Uterus (tissue), 4 donors: ENCODE data around the gene DLG5. TPM values are rescaled to one million over a fixed set of nuclear protein-coding genes. Genes with fewer than 3 reads are reported as not detected.

Experiments
- DNase-seq, 2 donors: peaks; one replicate each; pipeline ENCODE4 v3.0.0-alpha.2; 2019 to 2020
- H3K27ac ChIP-seq, 2 donors: fragments of 200-600 bp; sonication (generic); 1 replicate in 1 of 2; 2 replicates in 1 of 2; pipeline ENCODE4 v1.5.1; 2016 to 2018
- H3K27me3 ChIP-seq, 2 donors: fragments of 200-600 bp; sonication (generic); one replicate each; pipeline ENCODE4 v1.5.1; 2018 to 2019; ENCODE audit warnings: control low read depth in 1 of 2
- H3K36me3 ChIP-seq, 2 donors: fragments of 200-600 bp; sonication (generic); one replicate each; pipeline ENCODE4 v1.5.1; 2019; ENCODE audit warnings: control low read depth in 1 of 2
- H3K4me1 ChIP-seq, 2 donors: fragments of 200-600 bp; sonication (generic); one replicate each; pipeline ENCODE4 v1.5.1; 2018 to 2019; ENCODE audit warnings: control low read depth in 1 of 2
- H3K4me3 ChIP-seq, 2 donors: fragments of 200-600 bp; sonication (generic); 1 replicate in 1 of 2; 2 replicates in 1 of 2; pipeline ENCODE4 v1.5.1; 2018 to 2019; ENCODE audit warnings: mild to moderate bottlenecking in 1 of 2
- H3K9me3 ChIP-seq, 2 donors: fragments of 200-600 bp; sonication (generic); one replicate each; pipeline ENCODE4 v1.5.1; 2019; ENCODE audit warnings: control low read depth in 1 of 2
- CTCF ChIP-seq, 4 experiments: fragments of 200-600 bp in 2 of 4; fragments of 450-650 bp in 2 of 4; sonication (generic) in 2 of 4; IDR thresholded peaks; one replicate each; pipeline ENCODE4 v1.5.1; 2016 to 2019; ENCODE audit warnings: antibody characterized with exemption in 4 of 4, mild to moderate bottlenecking in 2 of 4, moderate library complexity in 1 of 4
- POLR2A ChIP-seq, 2 donors: fragments of 450-650 bp; IDR thresholded peaks; one replicate each; pipeline ENCODE4 v1.6.1; 2016; ENCODE audit warnings: antibody characterized with exemption in 2 of 2, mild to moderate bottlenecking in 1 of 2, moderate library complexity in 1 of 2
- intact Hi-C: fragments of 100-400 bp; cut with DNase I; formaldehyde crosslinking; loops from one replicate; pipeline ENCODE4 v1.15.1; 2023; ENCODE audit warnings: low total_unique reads
- total RNA-seq, 4 donors: library from RNA; depleted of rRNA in 3 of 4; stranded (reverse); fragments of >200 nt in 3 of 4; gene quantifications; one replicate each; pipeline versions ENCODE4 v1.1.0 to v1.2.4, GENCODE V29; 2014 to 2023
- donor health status: DM: yes; HTN: yes; CAD: no.

Gene DLG5
- total RNA-seq, 4 donors from 2014 or later: 27.1 to 72.6 (median 46.5) TPM

GRCh38 chr10:77946084-77946483 lies 19.5 kb upstream of the DLG5 start:
- no peaks in the 10 kb centered on the region for H3K4me1 ChIP-seq
- DNase-seq: no peak
- no peaks in the 10 kb centered on the region for H3K27me3 ChIP-seq
- no peaks in the 10 kb centered on the region for H3K36me3 ChIP-seq
- H3K27ac ChIP-seq: no peak overlapping the region
- no peak for TF ChIP-seq POLR2A (IDR thresholded peaks at IDR 0.05)
- no peak for TF ChIP-seq CTCF (IDR thresholded peaks at IDR 0.05)
- peaks cover 0 to 4% of the 10 kb centered on the region in 2 donors for H3K9me3 ChIP-seq
- intact Hi-C loops: no loop called here
- no peak overlapping the region for H3K4me3 ChIP-seq

- Histone ChIP-seq H3K27ac (no peak overlapping the region), H3K9me3 (no peaks in the 10 kb centered on the region), H3K4me3 (no peak overlapping the region), H3K4me1 (no peaks in the 10 kb centered on the region), H3K36me3 (no peaks in the 10 kb centered on the region), H3K27me3 (no peaks in the 10 kb centered on the region)
- DNase-seq: no peak
- TF ChIP-seq CTCF (IDR thresholded peaks at IDR 0.05) (no peak), POLR2A (IDR thresholded peaks at IDR 0.05) (no peak)
- intact Hi-C loops: no loop called here
These were observed 18.0 kb upstream of the DLG5 start for GRCh38 chr10:77944519-77944918.

GRCh38 chr10:77943121-77943901 lies 16.8 kb upstream of the DLG5 start:
- Histone ChIP-seq H3K27me3 (no peaks in the 10 kb centered on the region), H3K27ac (peak overlapping the region; percentile 15 to 82)
- intact Hi-C loops: no loop called here

GRCh38 chr10:77941790-77942189 lies 15.2 kb upstream of the DLG5 start:
- no peak overlapping the region for H3K27ac ChIP-seq
- H3K4me3 ChIP-seq: no peak overlapping the region
- TF ChIP-seq POLR2A (IDR thresholded peaks at IDR 0.05) (no peak), CTCF (IDR thresholded peaks at IDR 0.05) (no peak)
- DNase-seq: no peak
- no peaks in the 10 kb centered on the region for H3K36me3 ChIP-seq
- no peaks in the 10 kb centered on the region for H3K27me3 ChIP-seq
- H3K9me3 ChIP-seq: no peaks in the 10 kb centered on the region
- no peaks in the 10 kb centered on the region for H3K4me1 ChIP-seq
- intact Hi-C loops: no loop called here

More at GRCh38 chr10:77943121-77943901, 16.8 kb upstream of the DLG5 start:
- Histone ChIP-seq H3K9me3 (no peaks in the 10 kb centered on the region), H3K36me3 (no peaks in the 10 kb centered on the region), H3K4me3 (no peak overlapping the region), H3K4me1 (no peaks in the 10 kb centered on the region)
- DNase-seq: peak in 1 of 2 donors; percentile 63
- TF ChIP-seq POLR2A (IDR thresholded peaks at IDR 0.05): no peak
- no peak for TF ChIP-seq CTCF (IDR thresholded peaks at IDR 0.05)

- no peaks in the 10 kb centered on the region for H3K4me1 ChIP-seq
- TF ChIP-seq POLR2A (IDR thresholded peaks at IDR 0.05) (no peak), CTCF (IDR thresholded peaks at IDR 0.05) (no peak)
- no peaks in the 10 kb centered on the region for H3K27me3 ChIP-seq
- no peak overlapping the region for H3K4me3 ChIP-seq
- H3K27ac ChIP-seq: peak overlapping the region in 1 of 2 donors; percentile 31
- intact Hi-C loops: no loop called here
- no peaks in the 10 kb centered on the region for H3K36me3 ChIP-seq
- DNase-seq: no peak
- H3K9me3 ChIP-seq: no peaks in the 10 kb centered on the region
These were observed 14.1 kb upstream of the DLG5 start for GRCh38 chr10:77940627-77941026.
